H54 (cell line): ENCODE measurements around the gene MPHOSPH10.
"Not testable (repeated sequence)": the region's sequence is repeated elsewhere in the genome, so short reads cannot be mapped to it uniquely, and the experiment has no call there.

Experiments
- DNase-seq: peaks from one replicate; pipeline ENCODE4 v3.0.0; 2011; ENCODE audit warnings: low spot score, mixed read lengths; ENCODE audit not compliant: insufficient read length
- FAIRE-seq: peaks from 3 replicates; lab custom pipeline; 2011; peaks lifted over from hg19 to GRCh38; lab: Jason Lieb, UNC
- POLR2A ChIP-seq: IDR thresholded peaks from 2 replicates; pipeline ENCODE4 v1.6.1; 2011; ENCODE audit warnings: low read depth, mild to moderate bottlenecking, low read length

MPHOSPH10 gene

DNA sequence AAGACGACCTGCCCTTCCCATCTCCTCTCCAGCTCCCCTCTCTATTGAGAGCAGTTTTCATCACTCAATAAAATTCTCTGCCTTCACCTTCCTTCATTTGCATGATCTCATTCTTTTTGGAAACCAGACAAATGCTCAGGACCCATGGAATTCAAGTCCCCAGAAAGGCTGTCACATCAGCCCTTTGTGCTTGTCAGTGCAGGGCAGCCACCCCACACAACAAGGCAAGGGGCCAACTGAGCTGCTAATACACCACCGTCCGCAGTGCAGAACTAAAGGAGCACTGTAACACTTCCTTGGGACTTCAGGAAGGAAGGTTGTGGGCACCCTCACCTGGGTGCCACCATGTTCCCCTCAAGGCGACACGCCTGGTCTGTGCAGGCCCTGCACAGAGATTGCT, 26.6 kb upstream of the MPHOSPH10 start:
- TF ChIP-seq POLR2A, result no peak
- DNase-seq (no peak), FAIRE-seq (no peak)

DNA sequence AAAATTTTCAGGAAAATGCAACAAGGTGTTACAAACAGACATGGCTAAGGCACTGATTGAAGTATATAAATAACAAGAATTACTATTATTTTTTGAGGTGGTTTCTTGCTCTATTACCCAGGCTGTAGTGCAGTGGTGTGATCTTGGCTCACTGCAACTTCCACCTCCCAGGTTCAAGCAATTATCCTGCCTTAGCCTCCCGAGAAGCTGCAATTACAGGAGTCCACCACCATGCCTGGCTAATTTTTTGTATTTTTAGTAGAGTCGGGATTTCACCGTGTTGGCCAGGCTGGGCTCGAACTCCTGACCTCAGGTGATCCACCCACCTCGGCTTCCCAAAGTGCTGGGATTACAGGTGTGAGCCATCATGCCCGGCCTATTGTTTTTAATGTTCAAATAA, 24.0 kb upstream of the MPHOSPH10 start:
- DNase-seq, FAIRE-seq: not testable (repeated sequence)

DNA sequence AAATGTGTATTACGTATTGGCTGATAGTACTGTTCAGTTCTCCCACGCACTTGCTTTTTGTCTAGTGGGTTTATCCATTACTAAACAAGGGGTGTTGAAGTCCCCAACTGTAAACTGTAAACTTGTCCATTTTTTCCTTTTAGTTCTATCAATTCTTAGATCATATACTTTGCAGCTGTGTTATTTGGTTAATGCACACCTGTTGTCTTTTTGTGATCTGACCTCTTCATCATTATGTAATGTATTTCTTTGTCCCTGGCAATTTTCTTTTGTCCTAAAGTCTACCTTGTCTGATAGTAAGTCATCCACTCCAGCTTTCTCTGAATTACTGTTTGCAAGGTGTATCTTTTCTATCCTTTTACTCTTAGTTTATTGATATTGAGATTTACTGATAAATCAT, 22.3 kb upstream of the MPHOSPH10 start:
- DNase-seq (no peak), FAIRE-seq (no peak)
- TF ChIP-seq POLR2A, result no peak

DNA sequence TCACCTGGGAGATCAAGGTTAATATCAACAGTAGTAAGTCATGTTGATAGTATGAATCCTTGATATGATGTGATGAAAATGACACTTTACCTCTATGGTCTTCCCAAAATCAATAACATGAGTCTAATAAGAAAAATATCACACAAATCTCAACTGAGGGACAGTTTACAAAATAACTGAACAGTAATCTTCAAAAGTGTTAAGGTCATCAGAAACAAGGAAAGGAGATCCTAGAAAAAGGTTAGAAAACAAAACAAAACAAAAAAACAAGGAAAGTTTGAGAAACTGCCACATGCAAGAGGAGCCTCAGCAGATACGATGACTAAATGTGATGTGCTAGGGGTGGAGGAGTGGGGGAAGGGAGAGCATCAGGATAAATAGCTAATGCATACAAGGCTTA, 16.6 kb upstream of the MPHOSPH10 start:
- DNase-seq, result no peak
- FAIRE-seq, result no peak
- TF ChIP-seq POLR2A, result no peak

DNA sequence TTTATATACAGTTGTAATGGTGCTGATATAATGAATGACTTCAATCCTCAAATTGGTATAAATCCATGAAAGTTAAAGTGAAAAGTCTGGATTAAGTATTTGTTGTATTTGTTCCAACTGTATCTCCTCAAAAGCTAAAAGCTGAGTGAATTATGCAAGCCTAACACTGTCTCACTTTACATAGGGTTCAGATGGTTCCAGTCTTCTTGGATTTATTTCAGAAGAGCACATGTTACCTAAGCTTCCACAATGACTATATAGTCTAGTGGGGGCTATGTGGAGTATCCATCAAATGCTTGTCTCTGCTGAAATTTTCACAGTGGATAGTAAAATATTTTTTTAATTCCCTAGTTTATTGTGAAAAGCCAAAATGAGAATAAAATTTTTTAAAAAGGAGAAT, 13.4 kb upstream of the MPHOSPH10 start:
- FAIRE-seq (no peak), DNase-seq (no peak)
- no peak for TF ChIP-seq POLR2A

DNA sequence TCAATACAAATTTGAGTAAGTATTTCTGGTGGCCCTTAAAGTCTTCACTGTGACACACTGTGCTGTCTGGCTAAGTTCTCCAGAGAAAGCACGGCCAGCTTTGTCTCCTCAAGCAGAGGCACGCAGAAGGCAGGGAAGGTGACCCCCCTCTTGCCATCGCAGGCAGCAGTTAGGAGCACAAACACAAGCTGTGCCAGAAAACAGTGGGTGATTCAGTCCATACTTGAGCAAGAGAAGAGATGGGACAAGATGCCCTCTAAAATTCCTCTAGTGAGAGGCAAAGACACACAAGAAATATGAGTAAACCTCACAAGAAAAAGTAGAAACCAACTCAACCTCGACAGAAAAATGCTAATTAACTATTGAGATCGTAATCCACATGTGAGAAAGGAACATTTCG, 10.2 kb upstream of the MPHOSPH10 start:
- FAIRE-seq (no peak), DNase-seq (no peak)
- no peak for TF ChIP-seq POLR2A

DNA sequence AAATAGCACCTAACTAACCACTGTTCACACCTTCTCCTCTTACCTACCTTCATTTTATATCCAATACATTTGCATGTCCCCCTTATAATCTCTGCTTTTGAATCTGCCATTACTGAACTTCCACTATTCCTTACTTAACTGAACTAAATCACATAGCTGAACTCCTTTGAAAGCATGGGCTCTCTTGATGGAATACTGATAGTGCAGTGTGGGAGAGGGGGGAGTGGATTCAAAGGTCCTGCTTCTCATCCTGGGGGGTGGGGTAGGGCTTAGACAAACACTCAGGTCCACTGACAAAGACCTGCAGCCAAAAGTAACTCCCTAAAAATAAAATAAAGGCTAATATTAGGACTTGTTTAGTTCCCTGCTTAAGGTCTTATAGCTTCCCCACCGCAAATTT, 9.0 kb upstream of the MPHOSPH10 start:
- no peak for FAIRE-seq
- no peak for DNase-seq
- TF ChIP-seq POLR2A, result no peak

DNA sequence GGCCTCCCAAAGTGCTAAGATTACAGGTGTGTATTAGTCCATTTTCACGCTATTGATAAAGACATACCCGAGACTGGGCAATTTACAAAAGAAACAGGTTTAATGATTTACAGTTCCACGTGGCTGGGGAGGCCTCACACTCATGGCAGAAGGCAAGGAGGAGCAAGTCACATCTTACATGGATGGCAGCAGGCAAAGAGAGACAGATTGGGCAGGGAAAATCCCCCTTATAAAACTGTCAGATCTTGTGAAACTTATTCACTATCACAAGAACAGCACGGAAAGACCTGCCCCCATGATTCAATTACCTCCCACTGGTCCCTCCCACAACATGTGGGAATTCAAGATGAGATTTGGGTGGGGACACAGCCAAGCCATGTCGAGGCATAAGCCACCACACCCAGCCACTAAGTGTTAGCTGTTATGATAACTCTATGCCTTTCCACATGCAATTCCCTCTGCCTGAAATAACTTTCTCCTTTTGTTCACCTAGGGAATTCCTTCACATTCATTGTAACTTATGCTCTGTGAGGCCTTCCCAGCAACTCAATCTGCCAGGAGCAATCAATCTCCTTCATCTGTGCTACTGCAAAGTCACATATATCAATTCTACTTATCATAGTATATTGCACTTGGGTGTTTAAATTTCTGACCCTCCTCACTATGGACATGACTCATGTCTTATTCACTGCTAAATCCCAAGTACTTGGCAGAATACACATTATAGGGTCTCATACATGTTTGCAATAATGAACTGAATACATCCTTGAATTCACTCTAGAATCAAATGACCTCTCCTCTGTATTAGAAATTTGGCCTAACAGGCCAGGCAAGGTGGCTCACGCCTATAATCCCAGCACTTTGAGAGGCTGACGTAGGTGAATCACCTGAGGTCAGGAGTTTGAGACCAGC, 7.8 kb upstream of the MPHOSPH10 start:
- no peak for TF ChIP-seq POLR2A
- FAIRE-seq, result no peak
- DNase-seq, result no peak

DNA sequence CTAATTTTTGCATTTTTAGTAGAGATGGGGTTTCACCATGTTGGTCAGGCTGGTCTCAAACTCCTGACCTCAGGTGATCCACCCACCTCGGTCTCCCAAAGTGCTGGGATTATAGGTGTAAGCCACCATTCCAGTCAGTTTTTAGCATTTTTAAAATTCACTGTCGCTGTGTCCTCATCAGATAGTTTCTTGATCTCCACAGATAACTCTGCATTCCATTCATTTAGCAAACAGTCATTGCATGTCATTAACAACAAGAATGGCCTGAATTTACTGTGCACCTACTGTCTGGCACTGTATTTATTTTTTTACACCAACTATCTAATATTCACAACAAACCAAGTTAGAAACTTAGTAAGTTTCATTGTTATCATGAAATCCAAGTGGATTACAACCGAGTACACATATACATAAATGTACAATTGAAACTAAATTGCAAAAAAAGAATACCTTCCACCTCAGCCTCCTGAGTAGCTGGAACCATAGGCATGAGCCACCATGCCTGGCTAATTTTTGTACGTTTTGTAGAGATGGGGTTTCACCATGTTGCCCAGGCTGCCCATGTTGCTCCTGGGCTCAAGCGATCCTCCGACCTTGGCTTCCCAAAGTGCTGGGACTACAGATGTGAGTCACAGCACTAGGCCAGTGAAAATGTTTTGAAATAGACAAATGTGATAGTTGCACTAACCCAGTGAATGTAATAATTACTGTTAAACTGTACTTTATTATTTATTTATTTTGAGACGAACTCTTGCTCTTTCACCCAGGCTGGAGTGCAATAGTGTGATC, 4.7 kb upstream of the MPHOSPH10 start:
- FAIRE-seq (no peak), DNase-seq (no peak)
- no peak for TF ChIP-seq POLR2A

DNA sequence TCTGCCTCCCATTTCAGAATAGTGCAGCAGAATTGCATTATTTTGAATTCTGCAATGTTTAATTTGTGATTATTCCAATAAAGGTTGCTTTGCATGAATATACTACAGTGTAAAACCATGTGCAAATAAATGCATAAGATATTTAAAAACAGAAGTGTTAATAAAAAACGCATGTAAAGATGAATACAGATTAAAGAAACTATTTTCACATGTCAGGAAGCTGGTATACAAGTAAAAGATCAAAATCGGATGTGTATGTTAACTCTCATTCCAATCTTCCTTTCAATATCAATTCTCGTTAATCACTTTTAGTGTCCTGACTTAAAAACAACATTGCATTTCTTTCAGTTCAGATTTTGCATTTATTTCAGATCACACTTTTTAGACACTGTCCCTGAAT, 3.5 kb upstream of the MPHOSPH10 start:
- FAIRE-seq (no peak), DNase-seq (no peak)
- no peak for TF ChIP-seq POLR2A

DNA sequence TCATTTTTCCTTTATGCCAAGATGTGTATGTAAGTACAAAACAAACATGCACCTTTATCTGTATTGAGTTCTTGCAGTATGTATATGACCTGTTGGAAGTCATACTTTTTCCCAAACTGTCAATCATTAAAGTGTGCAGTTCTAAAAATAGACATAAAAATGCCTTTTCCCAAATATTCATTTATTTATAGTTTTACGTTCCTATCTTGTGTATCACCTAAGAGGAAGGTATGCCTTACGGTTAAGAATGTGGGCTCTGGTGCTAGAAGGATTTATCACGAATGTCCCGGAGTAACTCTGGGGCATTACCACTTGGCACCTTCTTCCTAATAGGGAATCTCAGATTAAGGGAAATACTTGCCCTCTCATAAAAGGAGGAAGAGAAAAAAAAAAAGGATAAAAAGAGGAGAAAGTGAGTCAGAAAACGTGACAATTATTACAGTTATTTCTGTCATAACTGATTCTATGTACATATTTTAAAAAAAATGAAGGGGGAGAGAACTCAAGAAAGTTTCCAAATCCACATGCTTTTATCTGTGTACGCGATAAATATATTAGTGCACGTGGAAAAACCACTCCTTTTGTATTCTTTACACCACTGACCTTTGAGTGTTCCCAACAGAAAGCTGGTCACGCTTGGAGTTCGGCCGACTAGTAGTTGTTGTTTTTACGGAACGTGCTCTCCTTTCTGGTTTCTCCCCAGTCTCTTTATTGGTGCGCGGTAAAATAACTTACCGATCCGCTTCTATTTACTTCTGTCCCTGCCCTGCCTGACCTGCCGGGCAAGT, 1.1 kb upstream of the MPHOSPH10 start:
- no peak for DNase-seq
- TF ChIP-seq POLR2A, result no peak
- FAIRE-seq, result no peak

DNA sequence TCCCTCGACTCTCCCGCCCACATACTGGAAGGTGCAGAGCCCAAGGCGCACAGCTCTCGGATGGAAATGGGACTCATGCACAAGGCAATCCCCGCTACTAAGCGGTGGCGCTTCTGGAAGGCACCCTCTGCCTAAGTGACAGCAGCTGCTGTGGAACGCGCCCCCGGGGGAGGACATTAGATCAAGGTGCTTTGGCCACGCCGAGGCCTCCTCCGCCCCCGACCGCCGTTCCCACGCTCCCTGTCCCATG, 607 bp upstream of the MPHOSPH10 start:
- FAIRE-seq (no peak), DNase-seq (peak; percentile 34)
- no peak for TF ChIP-seq POLR2A

DNA sequence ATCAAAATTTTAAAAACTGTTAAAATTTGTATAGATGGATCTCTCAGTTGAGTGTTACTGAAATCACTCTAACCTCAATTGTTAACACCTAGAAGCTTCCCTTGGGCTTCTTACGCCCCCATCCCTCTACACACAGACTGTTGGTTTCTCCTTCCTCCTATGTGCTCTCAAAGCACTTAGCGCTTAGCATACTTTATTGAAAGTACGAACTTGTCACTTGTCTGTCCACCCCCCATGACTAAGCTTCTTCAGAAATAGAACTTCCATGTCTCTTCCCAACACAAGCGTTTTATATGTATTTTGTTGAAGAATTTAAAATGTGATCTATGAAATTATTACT, 441 bp downstream of the MPHOSPH10 start:
- DNase-seq (no peak), FAIRE-seq (no peak)
- TF ChIP-seq POLR2A, result no peak

DNA sequence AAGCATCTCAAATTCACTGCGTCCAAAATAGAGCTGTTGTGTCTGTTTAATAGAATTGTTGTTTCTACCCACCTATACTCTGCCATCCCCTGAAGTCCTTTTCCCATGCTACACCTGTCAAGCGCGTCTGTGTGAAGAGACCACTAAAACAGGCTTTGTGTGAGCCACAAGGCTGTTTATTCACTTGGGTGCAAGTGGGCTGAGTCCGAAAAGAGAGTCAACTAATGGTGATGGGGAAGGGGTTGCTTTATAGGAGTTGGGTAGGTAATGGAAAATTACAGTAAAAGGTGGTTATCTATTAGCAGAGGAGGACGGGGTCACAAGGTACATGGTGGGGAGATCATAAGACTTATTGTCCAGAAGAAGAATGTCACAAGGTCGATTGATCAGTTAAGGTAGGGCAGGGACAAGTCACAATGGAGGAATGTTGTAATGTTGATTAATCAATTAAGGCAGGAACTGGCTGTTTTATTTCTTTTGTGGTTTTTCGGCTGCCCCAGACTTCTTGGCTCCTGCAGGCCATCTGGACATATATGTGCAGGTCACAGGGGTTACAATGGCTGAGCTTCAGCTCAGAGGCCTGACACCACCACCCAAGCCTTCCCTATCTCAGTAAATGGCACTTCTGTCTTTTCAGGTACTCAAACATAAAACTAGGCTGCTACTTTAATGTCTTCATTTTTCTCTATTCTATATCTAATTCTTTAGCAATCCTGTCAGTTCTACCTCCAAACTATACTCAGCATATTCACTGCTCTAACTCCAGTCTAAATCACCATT, 1.1 kb downstream of the MPHOSPH10 start:
- not testable (repeated sequence) for FAIRE-seq, DNase-seq
